AG10803 (cell line): ENCODE measurements around the gene ZC2HC1B.
A peak's percentile ranks its signal among the peaks of the same experiment; 100 is the strongest.

Source experiments
- DNase-seq: peaks from one replicate; pipeline ENCODE4 v3.0.0; 2010; ENCODE audit warnings: low read depth
- H3K4me3 ChIP-seq: 2 replicates; pipeline ENCODE4 v1.5.1; 2011; ENCODE audit warnings: mild to moderate bottlenecking, low read length, control low read depth
- TF ChIP-seq, protein P1 (sequence below): conservative IDR thresholded peaks from 2 replicates; pipeline ENCODE4 v1.5.1; 2011; ENCODE audit warnings: mild to moderate bottlenecking, low read length, control low read depth, inconsistent platforms

Gene ZC2HC1B

DNA sequence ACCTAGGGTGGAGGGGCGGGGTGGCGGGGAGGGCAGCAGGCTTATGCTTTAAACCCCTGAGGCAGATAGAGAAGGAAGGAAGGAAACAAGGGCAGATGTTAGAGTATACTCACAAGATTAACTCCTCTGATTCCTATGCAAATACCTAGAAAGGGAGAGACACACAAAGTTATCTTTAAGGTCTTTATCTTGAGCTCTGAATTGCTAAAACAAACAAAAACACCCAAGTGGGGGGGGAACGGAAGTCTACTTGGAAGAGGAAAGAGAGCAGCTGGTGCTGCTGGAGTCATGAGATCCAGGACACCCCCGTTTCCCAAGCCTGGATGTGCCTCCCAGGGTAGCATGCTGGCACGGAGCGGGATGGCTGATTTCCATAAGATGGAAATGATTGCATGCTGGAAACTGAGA is 100.4 kb downstream of the ZC2HC1B start:
- H3K4me3 ChIP-seq: no peak overlapping the region
- TF ChIP-seq, protein P1, sequence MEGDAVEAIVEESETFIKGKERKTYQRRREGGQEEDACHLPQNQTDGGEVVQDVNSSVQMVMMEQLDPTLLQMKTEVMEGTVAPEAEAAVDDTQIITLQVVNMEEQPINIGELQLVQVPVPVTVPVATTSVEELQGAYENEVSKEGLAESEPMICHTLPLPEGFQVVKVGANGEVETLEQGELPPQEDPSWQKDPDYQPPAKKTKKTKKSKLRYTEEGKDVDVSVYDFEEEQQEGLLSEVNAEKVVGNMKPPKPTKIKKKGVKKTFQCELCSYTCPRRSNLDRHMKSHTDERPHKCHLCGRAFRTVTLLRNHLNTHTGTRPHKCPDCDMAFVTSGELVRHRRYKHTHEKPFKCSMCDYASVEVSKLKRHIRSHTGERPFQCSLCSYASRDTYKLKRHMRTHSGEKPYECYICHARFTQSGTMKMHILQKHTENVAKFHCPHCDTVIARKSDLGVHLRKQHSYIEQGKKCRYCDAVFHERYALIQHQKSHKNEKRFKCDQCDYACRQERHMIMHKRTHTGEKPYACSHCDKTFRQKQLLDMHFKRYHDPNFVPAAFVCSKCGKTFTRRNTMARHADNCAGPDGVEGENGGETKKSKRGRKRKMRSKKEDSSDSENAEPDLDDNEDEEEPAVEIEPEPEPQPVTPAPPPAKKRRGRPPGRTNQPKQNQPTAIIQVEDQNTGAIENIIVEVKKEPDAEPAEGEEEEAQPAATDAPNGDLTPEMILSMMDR: no peak
- peak; percentile 24 for DNase-seq

- H3K4me3 ChIP-seq: no peak overlapping the region
- TF ChIP-seq, protein P1: no peak
- DNase-seq: peak; percentile 85
Observed at GRCh38 chr6:143965503-143966171, 101.4 kb downstream of the ZC2HC1B start.

GRCh38 chr6:143966312-143966711 is 102.0 kb downstream of the ZC2HC1B start:
- TF ChIP-seq, protein P1: no peak
- DNase-seq: no peak
- H3K4me3 ChIP-seq: no peak overlapping the region

DNA sequence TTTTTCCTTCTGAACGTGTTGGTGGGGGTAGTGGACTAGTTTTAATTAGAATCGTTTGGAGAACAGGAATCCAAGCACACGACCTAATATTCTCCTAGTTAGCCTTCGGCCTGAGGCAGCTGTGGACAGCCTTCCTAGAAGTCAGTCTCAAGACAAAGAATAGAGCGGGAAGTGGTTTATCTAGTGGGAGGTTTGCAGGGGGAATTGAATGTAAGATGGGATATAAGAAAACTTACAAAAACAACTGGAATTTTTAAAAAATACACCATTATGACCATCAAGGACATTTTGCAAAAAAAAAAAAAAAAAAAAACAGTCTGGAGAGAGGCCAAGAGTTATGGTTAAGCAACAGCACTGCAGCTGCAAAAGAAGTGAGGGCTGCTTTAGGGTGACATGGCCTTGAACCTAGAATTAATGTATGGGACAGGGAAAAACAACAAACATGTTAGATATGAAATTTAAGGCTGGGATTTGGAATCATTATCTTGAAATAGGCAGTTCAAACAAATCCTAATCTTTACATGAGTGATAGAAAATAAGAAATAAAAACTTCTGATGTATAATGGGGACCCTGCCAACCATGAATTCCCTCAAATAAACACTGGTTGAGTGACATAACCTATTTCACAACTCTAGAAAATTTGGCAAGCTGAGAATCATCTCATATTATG is 103.6 kb downstream of the ZC2HC1B start:
- TF ChIP-seq, protein P1: no peak

DNA sequence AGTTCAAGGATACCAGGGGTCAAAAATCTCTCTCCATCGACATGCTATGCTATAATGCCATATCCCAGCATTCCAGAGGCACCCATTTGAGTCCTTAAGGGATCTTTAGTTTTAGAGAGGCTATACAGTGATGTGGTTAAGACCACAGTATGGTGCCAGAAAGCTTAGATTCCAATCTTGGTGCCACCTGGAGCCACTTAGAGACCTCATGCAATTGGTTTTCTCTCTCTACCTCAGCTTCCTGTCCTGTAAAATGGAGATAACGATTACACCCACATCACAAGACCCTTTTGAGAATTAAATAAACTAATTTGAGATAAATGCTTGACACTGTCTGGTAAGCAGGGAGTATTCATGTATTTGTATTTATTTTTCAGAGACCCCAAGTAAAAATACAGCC is 104.8 kb downstream of the ZC2HC1B start:
- DNase-seq: no peak
- no peak overlapping the region for H3K4me3 ChIP-seq
- TF ChIP-seq, protein P1: no peak

More for the DNA sequence above, 103.6 kb downstream of the ZC2HC1B start:
- peak; percentile 40 for DNase-seq
- H3K4me3 ChIP-seq: no peak overlapping the region

GRCh38 chr6:143970456-143971218 is 106.4 kb downstream of the ZC2HC1B start:
- peak; percentile 54 for DNase-seq
- H3K4me3 ChIP-seq: no peak overlapping the region
- TF ChIP-seq, protein P1: no peak
